NT2/D1 (cell line): ENCODE results near the gene MIEF1.
A peak's percentile ranks its signal among the peaks of the same experiment; 100 is the strongest.

Experiments used
- SUZ12 ChIP-seq: IDR thresholded peaks from 2 replicates; pipeline ENCODE4 v1.6.1; 2011; ENCODE audit not compliant: insufficient read length, insufficient read depth; ENCODE audit errors: extremely low read depth
- YY1 ChIP-seq: IDR thresholded peaks from 2 replicates; pipeline ENCODE4 v1.6.1; 2011; ENCODE audit not compliant: insufficient read length, insufficient read depth
- ZNF274 ChIP-seq: IDR thresholded peaks from 2 replicates; pipeline ENCODE4 v1.6.1; 2011; ENCODE audit warnings: mild to moderate bottlenecking, low read depth, low read length

- TF ChIP-seq ZNF274: no peak
- peak; percentile 57 for TF ChIP-seq YY1
- no peak for TF ChIP-seq SUZ12
Measured at GRCh38 chr22:39502109-39502788, at the start of gene MIEF1.
